HepG2 (cell line): Measurements from ENCODE around the gene TBC1D2B. TPM values are rescaled to one million over a fixed set of nuclear protein-coding genes. Genes with fewer than 3 reads are reported as not detected.

Experiments used
- ATAC-seq: fragments of 200-7000 bp; cut with Tn5 transposase; 3 replicates; pipeline ENCODE4 v1.9.1; 2020; ENCODE audit warnings: mild to moderate bottlenecking, moderate library complexity
- BruUV-seq: library from RNA; stranded (reverse); fragments of 400-500 nt; replicated peaks from 2 replicates; lab custom pipeline; 2021; lab: Mats Ljungman, UMichigan
- CTCF ChIA-PET: fragments of 300-600 bp; formaldehyde crosslinking; extraction: SDS; loops from one replicate; lab custom pipeline; 2021; ENCODE audit warnings: low total read pairs, inconsistent platforms, low intra/inter-chr PET ratio; lab: Yijun Ruan, JAX
- POLR2A ChIA-PET: fragments of 350-600 bp; sonication (Branson Sonifier 250); formaldehyde crosslinking; loops from one replicate; lab custom pipeline; 2020; ENCODE audit warnings: antibody characterized with exemption, inconsistent platforms; lab: Yijun Ruan, JAX
- DNase-seq: peaks from one replicate; pipeline ENCODE4 v3.0.0-alpha.2; 2015; ENCODE audit warnings: low spot score
- FAIRE-seq: peaks from 3 replicates; lab custom pipeline; 2011; peaks lifted over from hg19 to GRCh38; lab: Jason Lieb, UNC
- H2AFZ ChIP-seq: one replicate; pipeline ENCODE4 v1.6.1; 2011; ENCODE audit warnings: low read length, inconsistent platforms
- H3K27ac ChIP-seq: fragments of 300-600 bp; 3 replicates; pipeline ENCODE4 v1.8.0; 2011; ENCODE audit warnings: mixed run types, mild to moderate bottlenecking, mixed read lengths, low read length, inconsistent platforms; ENCODE audit not compliant: insufficient read depth; ENCODE audit errors: extremely low read length
- H3K27me3 ChIP-seq, 2 experiments: fragments of 200-600 bp in 1 of 2; 2 replicates in 1 of 2; 3 replicates in 1 of 2; pipeline versions ENCODE4 v1.6.0 to v1.8.0; 2011; ENCODE audit warnings: low read length in 2 of 2, mild to moderate bottlenecking in 2 of 2, moderate library complexity in 2 of 2, inconsistent platforms in 1 of 2; ENCODE audit not compliant: insufficient read depth in 2 of 2, control insufficient read depth in 1 of 2
- H3K36me3 ChIP-seq, 2 experiments: fragments of 200-600 bp in 1 of 2; replicated peaks in 1 of 2; 2 replicates in 1 of 2; 3 replicates in 1 of 2; pipeline versions ENCODE4 v1.5.1 to v1.8.0; 2011; ENCODE audit warnings: low read length in 2 of 2, inconsistent platforms in 1 of 2; ENCODE audit not compliant: insufficient read depth in 2 of 2, control insufficient read depth in 1 of 2
- H3K4me1 ChIP-seq: 2 replicates; pipeline ENCODE4 v1.5.1; 2012; ENCODE audit warnings: low read length, inconsistent platforms; ENCODE audit not compliant: insufficient read depth
- H3K4me2 ChIP-seq: 2 replicates; pipeline ENCODE4 v1.6.0; 2011; ENCODE audit warnings: low read depth, low read length, inconsistent platforms
- H3K4me3 ChIP-seq, 3 experiments: fragments of 200-600 bp in 1 of 3; sonication (generic), shearing (Covaris generic) in 1 of 3; replicated peaks in 1 of 3; 2 replicates each; pipeline ENCODE4 v1.5.1; 2011 to 2016; ENCODE audit warnings: low read length in 3 of 3, inconsistent platforms in 2 of 3, low read depth in 2 of 3, mild to moderate bottlenecking in 2 of 3, control low read depth in 1 of 3, mixed read lengths in 1 of 3; ENCODE audit not compliant: insufficient read depth in 1 of 3
- H3K79me2 ChIP-seq: one replicate; pipeline ENCODE4 v1.6.1; 2011; ENCODE audit warnings: low read length, inconsistent platforms; ENCODE audit not compliant: insufficient read depth
- H3K9ac ChIP-seq: 2 replicates; pipeline ENCODE4 v1.6.0; 2011; ENCODE audit warnings: mild to moderate bottlenecking, low read depth, low read length, inconsistent platforms; ENCODE audit not compliant: insufficient read depth
- H3K9me3 ChIP-seq: 2 replicates; pipeline ENCODE4 v1.5.1; 2012; ENCODE audit warnings: mild to moderate bottlenecking, low read length
- H4K20me1 ChIP-seq: 2 replicates; pipeline ENCODE4 v1.6.0; 2011; ENCODE audit warnings: inconsistent platforms, mild to moderate bottlenecking, low read length, moderate library complexity; ENCODE audit not compliant: insufficient read depth
- CTCF ChIP-seq: sonication (generic); formaldehyde crosslinking; IDR thresholded peaks from 2 replicates; pipeline ENCODE4 v1.5.0; 2020; ENCODE audit warnings: mild to moderate bottlenecking, missing genetic modification reagents, moderate library complexity
- RARG ChIP-seq: sonication (generic); formaldehyde crosslinking; IDR thresholded peaks from 2 replicates; pipeline ENCODE4 v1.4.0; 2020; ENCODE audit warnings: low read depth, mild to moderate bottlenecking, missing genetic modification reagents
- ZBTB44 ChIP-seq: sonication (generic); formaldehyde crosslinking; IDR thresholded peaks from 2 replicates; pipeline ENCODE4 v1.4.0; 2020; ENCODE audit warnings: missing genetic modification reagents
- ZNF629 ChIP-seq: sonication (generic); formaldehyde crosslinking; conservative IDR thresholded peaks from 2 replicates; pipeline ENCODE4 v1.5.0; 2020; ENCODE audit warnings: missing genetic modification reagents
- WGBS: methylation state at CpG from one replicate; pipeline ENCODE4 v1.1.6; 2017; ENCODE audit warnings: low lambda C conversion rate; 5-methylcytosine and 5-hydroxymethylcytosine counted together
- in situ Hi-C: cut with HindIII; loops from 2 replicates; pipeline ENCODE4 v1.10.0; 2017; ENCODE audit warnings: low pct_unique_long_range_greater_than_20kb; ENCODE audit not compliant: extremely low pct_ligation_motif_present
- intact Hi-C: fragments of 100-400 bp; cut with micrococcal nuclease; formaldehyde crosslinking; loops from one replicate; pipeline ENCODE4 v1.10.0; 2022; ENCODE audit not compliant: unreplicated experiment
- polyA plus RNA-seq, 8 experiments: library from polyadenylated mRNA; depleted of rRNA in 3 of 8; stranded (reverse) in 7 of 8; unstranded in 1 of 8; fragments of >200 nt; fragmentation: Illumina TruSeq in 4 of 8; extraction: Trizol in 4 of 8; gene quantifications; 2 replicates each; pipeline versions ENCODE4 v1.2.1 to v1.2.3, GENCODE V29; 2011 to 2016; ENCODE audit warnings: low read depth in 4 of 8, missing spikeins in 1 of 8, mixed read lengths in 1 of 8; ENCODE audit not compliant: insufficient read depth in 1 of 8
- total RNA-seq, 5 experiments: library from RNA; depleted of rRNA; stranded (reverse); fragments of >200 nt; fragmentation: Illumina TruSeq; extraction: Trizol; gene quantifications; 2 replicates each; pipeline ENCODE4 v1.2.3, GENCODE V29; 2016; ENCODE audit warnings: low read depth in 1 of 5

TBC1D2B gene
- total and polyA plus RNA-seq, 2 of the 13 experiments (the other 11 are each of a cell fraction or from before 2014, with no cell fraction given) = 10.1 to 14.4 TPM

DNA sequence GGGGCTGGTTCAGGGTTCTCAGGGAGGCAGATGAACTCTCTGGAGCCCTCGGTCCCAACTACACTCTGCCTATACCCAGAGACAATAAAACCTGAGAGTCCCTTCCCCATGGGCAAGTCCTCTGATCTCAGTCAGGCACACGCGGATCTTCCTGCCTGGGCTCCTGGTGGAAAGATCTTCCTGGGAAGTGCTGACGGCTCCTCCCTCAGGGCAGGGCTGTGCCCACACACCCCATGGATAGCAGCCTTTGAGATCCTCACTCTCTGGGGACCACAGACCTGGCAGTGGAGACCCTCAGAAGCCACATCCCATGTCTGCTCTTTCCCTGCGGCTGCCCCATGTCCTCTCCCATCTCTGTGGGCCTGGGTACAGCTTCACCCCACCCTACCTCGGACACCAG lies 25.2 kb upstream of the TBC1D2B start:
- H3K79me2 ChIP-seq = no peaks in the 10 kb centered on the region
- H3K27ac ChIP-seq = no peak overlapping the region
- H4K20me1 ChIP-seq = no peaks in the 10 kb centered on the region
- ATAC-seq = no peak
- intact Hi-C loops = no loop called here
- H3K36me3 ChIP-seq = no peaks in the 10 kb centered on the region
- POLR2A ChIA-PET = no interaction called here
- H3K27me3 ChIP-seq = peaks cover 0 to 4% of the 10 kb centered on the region in 2 experiments; a peak in 2 of 5 replicates
- 28% methylated on average over 6 of the region's 6 CpGs for WGBS
- peaks cover 31% of the 10 kb centered on the region for H3K4me1 ChIP-seq
- TF ChIP-seq RARG (CRISPR knock-in tag) (no peak), CTCF (CRISPR knock-in tag) (0 out of 2 replicates have a peak, but pooled peaks have one; percentile 8)
- TF ChIP-seq, all 625 proteins: peak for 1
- no peaks in the 10 kb centered on the region for H3K9me3 ChIP-seq
- in situ Hi-C loops = no loop called here
- H3K4me2 ChIP-seq = no peak overlapping the region
- H2AFZ ChIP-seq = no peak overlapping the region
- FAIRE-seq = no peak
- CTCF ChIA-PET = no interaction called here
- no peak overlapping the region for H3K9ac ChIP-seq
- DNase-seq = no peak
- H3K4me3 ChIP-seq = no peak overlapping the region
- BruUV-seq = no TSS peak

- DNase-seq (no peak), ATAC-seq (no peak), FAIRE-seq (no peak)
- intact Hi-C loops (no loop called here), in situ Hi-C loops (no loop called here)
- ChIA-PET CTCF (no interaction called here), POLR2A (no interaction called here)
- no peak overlapping the region for H2AFZ ChIP-seq
- no peak overlapping the region for H3K4me2 ChIP-seq
- H3K79me2 ChIP-seq = no peaks in the 10 kb centered on the region
- H3K4me3 ChIP-seq = no peak overlapping the region
- no peak overlapping the region for H3K9ac ChIP-seq
- H3K27me3 ChIP-seq = peaks cover 0 to 4% of the 10 kb centered on the region in 2 experiments; a peak in 2 of 5 replicates
- H3K27ac ChIP-seq = no peak overlapping the region
- H3K9me3 ChIP-seq = no peaks in the 10 kb centered on the region
- H4K20me1 ChIP-seq = no peaks in the 10 kb centered on the region
- no peaks in the 10 kb centered on the region for H3K36me3 ChIP-seq
- H3K4me1 ChIP-seq = peaks cover 31% of the 10 kb centered on the region
- 3% methylated on average over 1 of the region's 1 CpG for WGBS
- no TSS peak for BruUV-seq
- TF ChIP-seq ZBTB44 (CRISPR knock-in tag) (no peak), ZNF629 (peak; percentile 40; the same call in 1 of the 2 replicates)
Measured at GRCh38 chr15:78102211-78102610, 24.7 kb upstream of the TBC1D2B start.
